IPS-NIHi7 (cell line): Measurements from ENCODE around the gene GALNT9.
"Not testable (repeated sequence)": the region's sequence is repeated elsewhere in the genome, so short reads cannot be mapped to it uniquely, and the experiment has no call there.

Experiments
- DNase-seq: peaks from one replicate; pipeline ENCODE4 v3.0.0; 2012; ENCODE audit warnings: mixed read lengths; ENCODE audit errors: extremely low spot score

Gene GALNT9

DNA sequence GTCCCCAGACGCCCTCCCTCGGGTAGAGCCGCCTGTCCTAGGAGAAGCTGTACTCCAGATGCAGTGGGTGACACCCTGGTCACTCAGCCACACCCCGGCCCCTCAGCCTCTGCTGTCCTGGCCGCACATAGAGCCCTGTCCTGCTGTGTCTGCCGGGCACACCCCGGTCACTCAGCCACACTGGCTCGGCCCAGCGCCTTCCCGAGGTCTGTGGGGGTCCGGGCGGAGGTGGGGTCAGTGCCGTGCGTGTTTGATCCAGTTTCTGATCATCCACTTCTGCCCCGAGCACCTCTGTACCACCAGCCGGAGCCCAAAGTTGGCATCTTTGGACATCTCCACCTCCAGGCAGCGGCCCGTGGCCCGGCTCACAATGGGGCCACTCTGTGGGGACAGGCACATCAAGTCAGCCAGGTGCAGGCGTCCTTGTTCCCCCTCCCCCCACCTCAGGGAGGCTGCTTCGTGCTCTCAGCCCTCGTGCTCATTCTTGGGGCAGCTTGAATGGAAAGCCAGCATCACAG lies 132.5 kb downstream of the GALNT9 start:
- no peak for DNase-seq

DNA sequence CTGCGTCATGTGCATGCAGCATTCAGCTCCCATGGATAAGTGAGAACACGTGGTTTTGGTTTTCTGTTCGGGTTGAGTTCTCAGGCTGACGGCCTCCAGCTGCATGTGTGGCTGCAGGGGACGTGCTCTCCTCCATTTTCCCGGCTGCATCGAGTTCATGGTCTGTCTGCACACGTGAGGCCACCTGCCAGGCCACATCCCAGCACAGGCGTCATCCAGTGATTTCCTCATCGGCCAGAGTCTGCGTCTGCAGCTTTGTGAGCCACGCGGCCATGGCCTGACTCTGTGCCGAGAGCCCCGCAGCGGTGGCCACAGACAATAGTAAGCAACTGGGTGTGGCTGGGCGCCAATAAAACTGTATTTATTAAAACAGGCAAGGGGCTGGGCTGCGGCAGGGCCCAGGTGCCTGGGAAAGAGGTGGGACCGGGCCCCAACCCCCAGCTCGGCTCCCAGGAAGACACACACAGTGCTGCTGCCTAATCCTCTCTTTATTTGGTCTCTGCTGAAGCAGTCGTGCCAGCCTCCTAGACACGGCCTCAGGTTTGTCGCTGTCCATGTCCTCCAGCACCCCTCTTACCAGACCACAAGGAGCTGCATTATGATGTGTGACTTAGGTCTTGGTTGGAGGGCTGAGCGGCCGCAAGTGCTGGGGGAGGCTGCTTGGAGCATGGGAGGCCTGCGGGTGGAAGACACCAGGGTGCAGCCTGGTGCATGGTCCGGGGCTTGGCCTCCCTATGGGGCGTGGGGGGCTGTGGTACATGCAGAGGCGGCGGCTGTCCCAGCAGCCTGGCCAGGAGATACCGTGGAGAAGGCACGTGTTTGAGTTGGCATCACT lies 133.1 kb downstream of the GALNT9 start:
- no peak for DNase-seq

DNA sequence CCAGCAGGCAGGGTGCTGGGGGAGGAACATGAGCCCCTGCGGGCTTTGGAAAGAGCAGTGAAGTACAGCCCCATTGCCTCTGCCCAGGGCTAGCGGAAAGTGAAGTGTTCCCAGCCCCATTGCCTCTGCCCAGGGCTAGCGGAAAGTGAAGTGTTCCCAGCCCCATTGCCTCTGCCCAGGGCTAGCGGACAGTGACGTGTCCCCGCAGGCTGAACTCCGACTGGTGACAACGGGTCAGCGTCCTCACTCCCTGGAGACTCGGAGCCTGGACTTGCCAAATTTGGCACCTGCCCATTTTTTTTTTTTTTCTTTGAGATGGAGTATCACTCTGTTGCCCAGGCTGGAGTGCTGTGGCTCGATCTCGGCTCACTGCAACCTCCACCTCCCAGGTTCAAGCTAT lies 134.1 kb downstream of the GALNT9 start:
- DNase-seq, result not testable (repeated sequence)

DNA sequence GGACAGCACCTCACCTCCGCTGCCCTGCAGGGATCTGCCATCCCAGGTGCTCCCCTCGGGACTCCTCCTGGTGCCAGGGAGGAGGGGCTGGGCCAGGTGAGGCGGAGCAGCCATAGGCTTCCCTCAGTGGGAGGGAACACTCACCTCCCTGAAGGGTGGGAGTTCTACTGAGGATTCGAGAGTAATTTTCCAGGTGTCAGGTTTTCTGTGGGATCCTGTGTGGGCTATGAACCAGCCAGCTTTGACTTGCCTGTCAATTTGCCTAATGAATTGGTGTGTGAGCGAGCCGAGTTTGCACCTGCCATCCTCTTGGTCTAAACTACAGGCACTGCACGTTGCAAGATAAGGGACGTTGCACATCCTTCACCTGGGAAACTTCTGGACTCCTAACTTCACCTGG lies 134.8 kb downstream of the GALNT9 start:
- no peak for DNase-seq

DNA sequence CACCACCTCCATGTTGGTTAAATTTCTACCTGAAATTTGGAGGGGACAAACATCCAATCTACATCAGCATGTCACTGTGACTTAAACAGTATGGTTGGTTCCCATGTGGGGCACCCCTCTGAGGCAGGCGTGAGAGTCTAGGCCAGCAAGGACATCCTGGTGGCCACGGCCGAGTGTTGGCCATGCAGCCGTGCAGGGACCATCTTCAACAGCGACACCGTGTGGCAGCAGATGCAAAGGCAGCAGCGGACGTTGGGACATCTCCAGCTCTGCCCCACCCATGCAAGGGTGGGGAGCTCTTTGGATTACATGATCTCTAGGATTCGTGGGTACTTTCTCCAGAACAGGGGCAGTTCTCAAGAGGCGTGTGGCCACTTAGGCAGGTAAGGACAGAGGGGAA lies 135.3 kb downstream of the GALNT9 start:
- peak; percentile 76 for DNase-seq

DNA sequence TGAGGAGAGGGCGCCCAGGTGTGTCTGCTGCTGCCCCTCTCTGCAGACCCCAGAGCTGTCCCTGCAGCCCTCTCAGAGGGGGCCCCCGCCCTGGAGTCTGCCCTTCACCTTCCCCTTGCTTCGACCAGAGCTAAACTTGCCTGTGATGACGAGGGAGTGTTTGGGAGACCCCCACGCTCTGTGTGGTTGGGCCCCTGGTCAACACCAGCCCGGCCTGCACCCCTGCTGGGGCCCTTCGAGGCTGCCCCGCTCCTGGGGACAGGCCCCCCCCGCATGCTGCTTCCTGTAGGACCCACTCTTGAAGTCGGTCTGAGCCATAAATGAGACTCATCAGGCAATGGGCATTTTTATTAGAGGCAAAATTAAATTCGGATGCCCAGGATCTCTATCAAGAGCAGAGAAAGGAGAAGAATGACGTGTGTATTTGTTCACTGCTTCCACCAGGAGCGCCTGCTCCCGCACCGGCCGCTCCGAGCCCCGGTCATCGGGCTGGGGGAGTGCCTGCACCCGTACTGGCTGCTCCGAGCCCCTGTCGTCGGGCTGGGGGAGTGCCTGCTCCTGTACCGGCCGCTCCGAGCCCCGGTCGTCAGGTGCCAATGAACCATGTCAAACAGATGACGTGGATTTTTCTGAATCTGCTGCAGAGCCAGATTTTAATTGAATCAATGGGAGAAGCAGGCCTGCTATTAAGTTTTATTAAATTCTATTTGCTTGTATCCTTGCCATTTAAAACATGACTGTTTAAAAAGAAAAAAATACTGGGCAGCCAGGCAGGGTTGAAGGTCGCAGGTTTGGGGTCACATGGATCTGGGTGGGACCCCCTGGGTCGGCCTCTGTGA lies 137.5 kb downstream of the GALNT9 start:
- no peak for DNase-seq

DNA sequence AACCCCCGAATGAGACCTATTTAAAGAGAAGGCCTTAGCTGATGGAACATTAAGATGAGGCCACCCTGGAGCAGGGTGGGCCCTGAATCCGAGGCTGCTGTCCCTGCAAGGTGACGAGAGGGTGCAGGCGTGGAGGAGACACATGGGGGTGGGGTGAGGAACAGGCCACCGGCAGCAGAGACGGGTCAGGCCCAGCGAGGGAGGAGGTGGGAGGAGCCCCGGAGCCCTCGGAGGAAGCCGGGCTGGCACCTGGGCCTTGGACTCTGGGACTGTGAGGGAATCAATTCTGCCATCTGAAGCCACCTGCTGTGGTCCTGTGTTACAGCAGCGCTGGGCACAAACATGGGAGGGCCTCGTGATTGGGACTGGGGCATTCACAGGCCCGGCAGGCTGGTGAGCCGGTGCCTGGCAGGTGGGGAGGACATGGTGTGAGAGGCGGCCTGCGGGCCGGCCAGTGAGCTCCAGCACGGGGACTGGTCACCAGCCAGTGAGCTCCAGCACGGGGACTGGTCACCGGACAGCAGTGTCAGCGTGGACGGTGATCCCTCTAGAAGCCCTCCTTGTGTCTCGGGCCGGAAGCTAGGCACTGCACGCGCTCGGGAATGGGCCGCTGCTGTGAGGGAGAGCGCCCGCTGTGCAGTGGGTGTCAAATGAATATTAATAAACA lies 138.4 kb downstream of the GALNT9 start:
- DNase-seq, result no peak

DNA sequence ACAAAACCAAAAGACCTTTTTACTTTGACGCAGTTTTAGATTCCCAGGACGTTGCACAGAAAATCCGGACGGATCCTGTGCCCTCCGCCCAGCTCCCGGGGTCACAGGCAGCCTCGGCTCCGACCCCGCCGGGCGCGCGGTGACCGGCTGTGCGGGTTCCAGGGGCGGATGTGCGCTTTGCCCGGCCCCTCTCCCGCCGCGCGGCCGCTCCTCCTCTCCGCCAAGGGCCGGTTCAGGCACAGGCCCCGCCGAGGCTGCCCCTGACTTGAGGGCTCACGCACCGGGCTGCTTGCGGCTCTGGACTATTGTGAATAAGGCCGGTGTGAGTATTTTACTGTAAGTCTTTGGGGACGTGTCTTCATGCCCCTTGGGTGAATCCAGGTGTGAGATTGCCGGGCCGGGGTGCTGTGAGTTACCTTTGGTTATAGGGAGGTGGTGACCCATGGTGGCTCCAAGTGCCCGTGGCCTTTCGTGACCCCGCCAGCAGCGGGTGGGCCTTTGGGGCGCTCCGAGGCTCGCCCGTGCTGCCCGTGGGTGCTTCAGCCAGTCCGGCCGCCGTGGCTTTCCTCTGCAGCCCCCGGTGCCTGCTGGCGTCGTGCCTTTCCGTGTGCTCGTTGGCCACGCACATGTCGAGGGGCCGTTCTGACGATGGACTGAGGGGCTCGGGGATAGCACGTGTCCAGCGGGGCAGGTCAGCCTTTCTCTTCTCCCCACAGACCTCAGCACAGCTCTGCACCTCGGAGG lies 139.2 kb downstream of the GALNT9 start:
- peak; percentile 73 for DNase-seq

DNA sequence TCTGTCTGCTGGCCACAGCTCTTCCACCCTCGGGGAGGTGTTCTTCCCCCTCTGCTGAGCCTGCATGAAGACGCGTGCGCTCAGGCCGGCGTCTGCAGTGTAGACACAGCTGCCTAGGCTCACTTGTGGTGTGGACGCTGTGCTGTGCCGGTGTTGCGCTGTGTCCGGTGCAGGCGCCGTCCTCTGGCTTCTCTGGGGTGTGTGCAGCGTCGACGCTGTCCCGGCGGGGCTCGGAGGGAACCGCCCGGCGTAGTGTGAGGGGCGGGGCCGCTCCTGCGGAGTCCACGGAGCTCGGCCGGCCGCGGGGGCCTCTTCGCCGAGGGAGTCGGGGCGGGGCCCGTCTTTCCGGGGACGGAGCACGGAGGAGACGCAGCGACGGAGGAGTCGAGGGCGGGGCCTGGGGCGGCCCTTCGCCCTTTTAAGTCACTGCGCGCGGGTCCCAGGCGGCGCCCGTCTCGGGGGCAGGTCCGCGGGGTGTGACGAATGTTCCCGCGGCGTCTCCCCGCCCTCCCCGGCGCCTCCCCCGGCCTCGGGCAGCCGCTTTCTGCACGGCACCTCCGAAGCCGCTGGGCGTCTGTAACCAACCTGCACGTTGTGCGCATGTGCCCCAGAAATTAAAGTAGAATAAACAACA lies 139.9 kb downstream of the GALNT9 start:
- peak; percentile 81 for DNase-seq

DNA sequence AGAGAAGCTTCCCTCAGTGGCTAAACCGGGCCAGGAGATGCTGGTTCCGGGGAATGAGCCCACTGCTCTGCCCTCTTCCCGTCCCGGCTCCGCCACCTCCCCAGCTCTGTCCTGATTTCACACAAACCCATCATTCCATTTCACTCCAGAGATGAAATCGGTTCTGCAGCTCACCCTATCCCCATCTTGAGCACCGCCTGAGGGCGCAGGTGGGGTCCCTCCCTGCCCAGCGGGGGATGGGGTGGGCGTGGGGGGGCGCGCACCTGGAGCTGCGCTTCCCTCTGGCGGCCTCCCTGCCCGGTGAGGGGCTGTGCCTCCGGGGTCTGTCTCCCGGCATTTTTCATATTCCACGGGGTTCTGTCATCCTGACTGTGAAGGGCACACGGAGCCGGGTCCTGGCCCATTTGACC lies 140.5 kb downstream of the GALNT9 start:
- no peak for DNase-seq

DNA sequence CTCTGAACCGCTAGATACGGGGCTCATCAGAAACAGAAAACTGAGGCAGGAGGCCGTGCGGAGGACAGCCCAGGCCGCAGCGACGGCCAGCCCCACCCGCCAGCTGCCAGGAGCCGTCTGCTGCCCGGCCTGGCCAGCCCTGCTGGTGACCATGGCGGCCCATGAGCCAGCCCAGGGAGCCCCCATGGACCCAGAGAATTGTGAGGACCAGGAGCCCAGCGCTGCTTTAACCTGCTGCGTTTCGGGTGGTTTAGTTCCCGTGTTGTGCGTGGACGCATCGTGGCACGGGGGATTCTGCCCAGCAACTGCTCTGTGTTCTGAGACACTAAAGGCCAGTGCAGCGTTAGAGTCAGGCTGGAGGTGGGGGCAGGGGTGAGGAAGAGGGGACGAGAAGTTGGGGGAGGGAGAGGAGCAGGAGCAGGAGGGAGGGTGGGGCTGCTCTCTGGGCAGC lies 140.9 kb downstream of the GALNT9 start:
- no peak for DNase-seq

DNA sequence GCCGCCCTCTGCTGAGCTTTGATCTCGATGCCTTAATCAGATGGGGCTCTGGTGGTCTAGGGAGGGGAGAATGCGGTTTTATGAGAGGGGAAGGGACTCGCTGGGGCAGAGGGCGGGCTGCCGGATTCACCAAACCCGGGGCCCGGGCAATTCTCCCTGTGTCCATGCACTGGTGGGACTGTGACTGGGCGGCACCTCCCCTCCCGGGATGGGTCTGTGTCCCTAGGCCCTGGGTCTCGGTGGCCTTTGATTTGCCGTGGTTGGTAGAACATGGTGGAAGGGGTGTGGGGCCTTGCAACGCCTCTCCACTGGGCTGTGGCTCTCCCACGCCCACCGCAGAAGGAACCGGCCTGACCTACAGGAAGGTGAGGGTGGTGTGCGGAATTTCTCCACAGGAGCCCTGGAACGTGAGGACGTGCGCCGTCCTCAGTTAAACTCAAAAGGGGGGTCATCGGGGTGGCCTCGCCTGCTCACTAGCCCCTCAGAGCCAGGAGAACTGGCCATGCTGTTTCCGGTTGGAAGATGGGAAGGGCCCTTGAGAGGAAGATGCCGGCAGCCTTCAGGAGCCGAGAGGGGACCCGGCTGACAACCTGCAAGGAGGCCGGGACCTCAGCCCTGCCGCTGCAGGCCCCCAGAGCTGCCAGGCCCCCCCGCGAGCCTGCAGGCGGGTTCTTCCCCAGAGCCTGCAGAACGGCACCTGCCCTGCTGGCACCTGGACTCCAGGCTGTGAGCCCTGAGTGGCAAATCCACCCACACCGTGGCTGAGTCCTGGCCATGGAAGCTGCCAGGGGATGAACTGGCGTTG lies 141.5 kb downstream of the GALNT9 start:
- DNase-seq, result no peak

DNA sequence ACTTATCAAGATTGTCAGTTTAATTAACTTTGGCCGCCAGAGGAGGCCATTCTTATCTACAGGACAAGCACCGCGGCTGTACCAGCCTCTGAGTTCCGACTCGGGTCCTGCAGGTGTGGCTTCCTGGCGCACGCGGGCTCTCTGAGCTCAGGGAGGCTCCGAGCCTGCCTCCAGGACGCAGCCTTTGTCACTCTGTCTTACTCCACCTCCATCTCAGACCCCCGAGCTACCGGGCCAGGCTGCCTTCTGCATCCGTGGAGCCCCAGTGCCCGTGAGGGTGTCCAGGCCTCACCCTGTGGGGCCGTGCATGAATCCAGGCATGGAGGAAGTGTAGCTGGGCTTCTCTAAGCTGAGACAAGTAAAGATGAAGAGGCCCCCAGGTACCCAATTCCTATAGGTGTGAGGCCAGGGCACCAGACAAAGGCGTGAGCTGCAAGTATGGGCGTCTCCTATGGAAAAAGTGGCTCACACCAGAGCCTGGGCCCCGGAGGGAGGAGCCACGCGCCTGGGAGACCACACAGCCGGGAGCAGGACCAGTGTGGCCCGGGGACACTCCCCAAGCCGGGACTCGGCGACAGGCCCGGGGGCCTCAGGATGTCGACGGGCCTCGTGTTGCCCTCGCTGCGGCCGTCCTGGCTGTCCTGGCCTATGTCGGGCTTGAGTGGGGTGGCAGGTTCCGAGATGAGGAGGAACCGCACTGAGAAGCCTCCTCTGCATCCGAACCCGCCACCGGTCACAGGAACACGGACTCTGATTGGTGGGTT lies 142.3 kb downstream of the GALNT9 start:
- no peak for DNase-seq

DNA sequence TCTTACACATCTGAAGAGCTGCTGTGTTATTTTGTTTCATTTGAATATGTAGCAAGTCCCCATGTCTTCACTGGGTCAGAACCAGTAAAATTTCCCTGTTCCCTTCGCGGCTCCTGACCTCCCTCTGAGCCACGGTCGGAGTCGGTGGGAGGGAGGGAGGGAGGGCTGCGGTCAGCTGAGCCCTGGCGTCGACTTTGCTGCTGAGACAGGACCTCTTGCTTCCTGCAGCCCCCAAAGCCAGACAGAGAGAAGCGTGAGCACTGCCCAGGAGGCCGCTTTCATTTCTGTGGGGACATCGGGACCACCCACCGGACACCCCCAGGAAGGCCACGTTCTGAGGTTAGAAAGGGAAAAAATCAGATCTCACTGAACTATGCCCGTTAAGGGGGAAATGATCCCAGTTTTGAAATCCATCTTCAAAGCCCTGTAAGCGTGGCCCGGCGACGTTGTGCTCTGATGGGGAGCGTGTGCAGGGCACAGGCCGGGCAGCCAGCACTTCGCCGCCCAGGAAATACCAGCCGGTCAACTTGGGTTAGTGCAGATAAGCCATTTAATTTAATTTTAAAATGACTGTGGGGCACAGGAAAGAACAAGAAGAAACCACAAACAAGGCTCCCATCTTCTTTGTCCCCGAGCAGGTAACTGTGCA lies 143.1 kb downstream of the GALNT9 start:
- DNase-seq, result no peak

DNA sequence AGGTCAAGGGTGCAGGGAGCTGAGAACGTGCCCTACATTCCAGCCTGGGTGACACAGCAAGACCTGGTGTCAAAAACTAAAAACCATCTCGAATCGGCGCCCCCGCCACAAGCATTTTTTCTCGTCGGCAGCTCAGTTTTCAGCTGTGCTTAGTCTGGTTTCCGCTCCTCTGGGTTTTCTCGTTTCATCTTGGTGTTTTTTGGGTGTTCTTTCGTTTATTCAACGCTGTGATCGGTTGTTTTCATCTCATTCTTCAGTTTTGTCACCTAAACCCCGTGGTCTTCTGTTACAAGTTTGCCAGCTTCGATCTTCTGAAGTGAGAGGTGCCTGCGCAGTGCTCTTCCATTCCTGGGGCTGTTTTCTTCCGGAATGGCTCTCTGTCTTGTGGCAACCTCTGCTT lies 143.7 kb downstream of the GALNT9 start:
- DNase-seq, result no peak

DNA sequence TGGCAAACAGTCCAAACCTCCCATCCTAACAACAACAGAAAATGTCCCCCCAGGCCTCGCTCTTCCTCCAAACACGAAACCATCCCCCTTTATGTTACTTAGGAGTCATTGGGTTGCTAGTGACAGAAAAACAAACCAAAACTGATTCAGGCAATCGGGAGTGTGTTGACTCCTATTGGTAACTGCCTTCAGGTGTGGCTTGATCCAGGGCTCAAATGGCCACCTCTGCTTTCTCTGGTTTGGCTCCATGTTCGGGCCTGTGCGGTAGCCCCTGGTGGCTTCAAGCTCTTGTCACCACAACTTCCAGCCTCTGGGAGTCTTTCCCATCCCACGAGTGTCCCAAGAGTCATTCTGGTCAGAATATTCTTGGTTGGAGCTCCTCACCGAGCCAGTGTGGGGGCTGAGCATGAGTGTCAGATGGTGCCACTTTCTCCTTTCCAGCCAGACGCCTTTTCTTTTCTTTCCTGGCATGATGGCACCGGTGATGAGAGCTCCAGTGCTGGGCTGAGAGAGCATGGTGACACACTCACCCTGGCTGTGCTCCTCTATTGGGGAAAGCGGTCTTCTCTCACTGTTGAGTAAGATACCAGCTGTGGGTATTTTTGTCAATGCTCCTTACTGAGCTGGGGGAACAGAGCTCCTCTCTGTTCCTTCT lies 146.6 kb downstream of the GALNT9 start:
- no peak for DNase-seq

DNA sequence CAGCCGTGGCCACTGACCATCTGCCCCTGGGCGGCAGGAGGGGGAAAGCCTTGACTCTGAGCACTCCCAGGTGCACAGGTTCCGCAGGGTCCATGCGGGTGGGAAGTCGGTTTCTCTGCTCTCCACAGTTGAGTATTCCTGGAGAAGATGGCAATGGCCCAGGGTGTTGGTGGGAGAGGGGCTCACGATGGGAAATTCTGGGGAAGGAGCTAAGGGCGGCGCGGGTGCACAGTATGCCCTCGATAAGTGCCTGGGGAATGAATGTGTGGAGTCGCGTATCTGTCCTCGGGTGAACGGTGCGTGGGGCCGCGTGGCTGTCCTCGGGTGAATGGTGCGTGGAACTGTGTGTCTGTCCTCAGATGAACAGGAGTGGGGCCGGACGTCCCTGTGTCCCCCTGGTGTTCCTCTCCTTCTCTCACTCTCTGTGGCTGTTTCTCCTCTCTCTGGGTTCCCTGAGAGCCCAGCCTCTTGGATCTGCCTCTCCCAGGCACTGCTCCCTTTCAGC lies 147.1 kb downstream of the GALNT9 start:
- DNase-seq, result no peak

DNA sequence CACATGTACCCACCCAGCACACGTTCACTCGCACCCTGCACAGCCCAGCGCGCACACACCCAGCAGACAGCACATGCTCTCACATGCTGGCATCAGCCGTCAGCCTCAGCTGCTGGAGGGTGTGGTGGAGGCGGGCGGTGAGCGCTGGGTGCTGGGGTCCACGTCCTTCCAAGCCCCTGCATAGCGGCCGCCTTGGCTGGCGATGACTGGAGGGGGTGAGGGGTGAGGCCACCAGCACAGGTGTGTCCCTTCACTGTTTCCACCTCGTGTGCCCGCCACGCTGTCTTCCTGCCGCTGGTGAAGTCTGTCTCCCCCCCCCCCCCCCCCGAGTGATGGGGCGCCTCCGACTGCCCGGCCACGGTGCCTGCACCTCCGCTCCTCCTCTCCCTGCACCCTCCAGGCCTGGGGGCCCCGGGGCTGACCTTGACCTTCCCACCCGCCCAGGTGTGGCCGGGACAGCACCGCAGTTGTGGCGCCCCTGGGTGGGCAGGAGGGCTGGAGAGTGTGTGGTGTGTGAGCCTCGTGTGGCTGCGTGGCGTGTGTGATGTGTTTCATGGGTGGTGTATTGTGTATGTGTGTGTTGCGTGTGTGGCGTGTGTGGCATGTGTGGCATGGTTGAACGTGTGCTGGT lies 147.7 kb downstream of the GALNT9 start:
- no peak for DNase-seq
